ENCODE data around the gene ALCAM.
"Not testable (repeated sequence)": the region's sequence is repeated elsewhere in the genome, so short reads cannot be mapped to it uniquely, and the experiment has no call there.

- TF ChIP-seq POLR2A, CTCF (IDR thresholded peaks at IDR 0.05): not testable (repeated sequence)
These were observed 25.9 kb downstream of the ALCAM start for GRCh38 chr3:105392598-105392997.
